HepG2 (cell line): ENCODE data around the gene DENND4B. TPM values are rescaled to one million over a fixed set of nuclear protein-coding genes. Genes with fewer than 3 reads are reported as not detected.

Experiments
- ESRRA ChIP-seq: sonication (generic); formaldehyde crosslinking; IDR thresholded peaks from 2 replicates; pipeline ENCODE4 v1.5.1; 2020; ENCODE audit warnings: mild to moderate bottlenecking, low read depth, missing genetic modification reagents
- KDM5A ChIP-seq: fragments of 200-600 bp; sonication (generic); IDR thresholded peaks from 2 replicates; pipeline ENCODE4 v1.7.0; 2018; ENCODE audit warnings: antibody characterized with exemption, mild to moderate bottlenecking, low read length, borderline replicate concordance
- KLF11 ChIP-seq: IDR thresholded peaks from 2 replicates; pipeline ENCODE4 v1.6.1; 2016; ENCODE audit warnings: missing compliant biosample characterization
- KLF12 ChIP-seq: sonication (generic); formaldehyde crosslinking; IDR thresholded peaks from 2 replicates; pipeline ENCODE4 v1.4.0; 2020; ENCODE audit warnings: missing genetic modification reagents, borderline replicate concordance
- KLF13 ChIP-seq: sonication (generic); formaldehyde crosslinking; IDR thresholded peaks from 2 replicates; pipeline ENCODE4 v1.4.0; 2020; ENCODE audit warnings: mild to moderate bottlenecking, missing genetic modification reagents
- NFRKB ChIP-seq: fragments of 450-650 bp; IDR thresholded peaks from 2 replicates; pipeline ENCODE4 v1.6.1; 2017
- NR2F1 ChIP-seq, 2 experiments: fragments of 450-650 bp in 1 of 2; formaldehyde crosslinking in 1 of 2; IDR thresholded peaks; 2 replicates each; pipeline versions ENCODE4 v1.5.0 to v1.6.1; 2016 to 2020; ENCODE audit warnings: mild to moderate bottlenecking in 1 of 2, missing compliant biosample characterization in 1 of 2, missing genetic modification reagents in 1 of 2, moderate library complexity in 1 of 2
- SCMH1 ChIP-seq: sonication (generic); formaldehyde crosslinking; IDR thresholded peaks from 2 replicates; pipeline ENCODE4 v1.9.0; 2021; ENCODE audit warnings: missing genetic modification reagents, mild to moderate bottlenecking, borderline replicate concordance
- SMC3 ChIP-seq: IDR thresholded peaks from 2 replicates; pipeline ENCODE4 v1.6.1; 2011; ENCODE audit warnings: low read length, improper control_type of control experiment
- ZFP36L2 ChIP-seq: sonication (generic); formaldehyde crosslinking; IDR thresholded peaks from 2 replicates; pipeline ENCODE4 v1.4.0; 2020; ENCODE audit warnings: missing genetic modification reagents
- ZFP62 ChIP-seq: sonication (generic); formaldehyde crosslinking; IDR thresholded peaks from 2 replicates; pipeline ENCODE4 v1.4.0; 2020; ENCODE audit warnings: missing genetic modification reagents
- ZKSCAN1 ChIP-seq: fragments of 150-350 bp; IDR thresholded peaks from 2 replicates; pipeline ENCODE4 v1.6.1; 2014; ENCODE audit warnings: low read length
- ZNF496 ChIP-seq: sonication (generic); formaldehyde crosslinking; IDR thresholded peaks from 2 replicates; pipeline ENCODE4 v1.8.1; 2023; ENCODE audit warnings: mild to moderate bottlenecking, moderate library complexity, missing genetic modification reagents; ENCODE audit not compliant: insufficient replicate concordance
- ZNF629 ChIP-seq: sonication (generic); formaldehyde crosslinking; conservative IDR thresholded peaks from 2 replicates; pipeline ENCODE4 v1.5.0; 2020; ENCODE audit warnings: missing genetic modification reagents
- ZNF780A ChIP-seq: sonication (generic); formaldehyde crosslinking; IDR thresholded peaks from 2 replicates; pipeline ENCODE4 v1.8.0; 2022; ENCODE audit warnings: mild to moderate bottlenecking, missing genetic modification reagents, moderate library complexity
- ZNF792 ChIP-seq: IDR thresholded peaks from 2 replicates; pipeline ENCODE4 v1.6.1; 2016
- polyA plus RNA-seq, 8 experiments: library from polyadenylated mRNA; depleted of rRNA in 3 of 8; stranded (reverse) in 7 of 8; unstranded in 1 of 8; fragments of >200 nt; fragmentation: Illumina TruSeq in 4 of 8; extraction: Trizol in 4 of 8; gene quantifications; 2 replicates each; pipeline versions ENCODE4 v1.2.1 to v1.2.3, GENCODE V29; 2011 to 2016; ENCODE audit warnings: low read depth in 4 of 8, missing spikeins in 1 of 8, mixed read lengths in 1 of 8; ENCODE audit not compliant: insufficient read depth in 1 of 8
- total RNA-seq, 5 experiments: library from RNA; depleted of rRNA; stranded (reverse); fragments of >200 nt; fragmentation: Illumina TruSeq; extraction: Trizol; gene quantifications; 2 replicates each; pipeline ENCODE4 v1.2.3, GENCODE V29; 2016; ENCODE audit warnings: low read depth in 1 of 5
- TF ChIP-seq, protein P1 (sequence below): fragments of 450-650 bp; IDR thresholded peaks from 2 replicates; pipeline ENCODE4 v1.6.1; 2017
- TF ChIP-seq, protein P2 (sequence below): IDR thresholded peaks from 2 replicates; pipeline ENCODE4 v1.6.1; 2016; ENCODE audit warnings: missing genetic modification reagents, missing compliant biosample characterization
- TF ChIP-seq, protein P3 (sequence below): sonication (generic); formaldehyde crosslinking; IDR thresholded peaks from 2 replicates; pipeline ENCODE4 v1.5.0; 2020; ENCODE audit warnings: mild to moderate bottlenecking, low read depth, missing genetic modification reagents, borderline replicate concordance
- TF ChIP-seq, protein P4 (sequence below): sonication (generic); formaldehyde crosslinking; conservative IDR thresholded peaks from 2 replicates; pipeline ENCODE4 v1.4.0; 2020; ENCODE audit warnings: missing genetic modification reagents
- TF ChIP-seq, protein P5 (sequence below): sonication (generic); formaldehyde crosslinking; IDR thresholded peaks from 2 replicates; pipeline ENCODE4 v1.4.0; 2020; ENCODE audit warnings: missing genetic modification reagents, borderline replicate concordance
- TF ChIP-seq, protein P6 (sequence below): sonication (generic); formaldehyde crosslinking; IDR thresholded peaks from 2 replicates; pipeline ENCODE4 v1.8.1; 2023; ENCODE audit warnings: mild to moderate bottlenecking, missing genetic modification reagents, borderline replicate concordance

The DENND4B gene
- total and polyA plus RNA-seq, 2 of the 13 experiments (the other 11 are each of a cell fraction or from before 2014, with no cell fraction given): 15.1 to 20.3 TPM

DNA sequence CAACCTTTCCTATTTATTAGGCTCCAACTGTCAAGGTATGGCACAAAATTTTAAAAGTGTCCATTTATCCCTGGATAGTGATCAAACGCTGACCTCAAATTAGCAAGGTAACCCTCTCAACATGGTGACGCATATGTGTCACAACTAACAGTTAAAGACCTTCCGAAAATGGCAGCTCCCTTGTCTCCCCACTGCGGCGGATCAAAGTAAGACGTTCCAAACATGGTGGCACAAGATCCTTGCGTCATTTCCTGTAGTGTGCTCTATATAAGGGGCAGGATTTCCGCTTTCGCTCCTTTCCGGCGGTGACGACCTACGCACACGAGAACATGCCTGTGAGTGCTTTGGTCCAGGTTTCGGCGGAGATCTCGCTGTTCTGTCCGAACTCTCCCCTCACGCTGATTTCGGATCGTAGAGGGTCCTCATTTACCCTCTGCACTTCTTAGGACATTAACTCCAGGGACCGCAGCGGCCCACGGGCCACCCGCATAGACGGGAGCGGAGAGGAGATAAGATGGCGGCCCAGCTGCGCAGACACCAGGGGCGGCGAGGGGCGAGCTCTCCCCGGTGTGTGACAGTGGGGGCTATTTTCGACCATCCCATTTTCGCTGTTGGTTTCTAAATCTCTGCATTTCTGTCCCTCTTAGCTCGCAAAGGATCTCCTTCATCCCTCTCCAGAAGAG, 44.1 kb upstream of the DENND4B start, which contains the start of gene RPS27 (continued):
- no peak for TF ChIP-seq KLF12 (CRISPR knock-in tag)
- TF ChIP-seq, protein P1, sequence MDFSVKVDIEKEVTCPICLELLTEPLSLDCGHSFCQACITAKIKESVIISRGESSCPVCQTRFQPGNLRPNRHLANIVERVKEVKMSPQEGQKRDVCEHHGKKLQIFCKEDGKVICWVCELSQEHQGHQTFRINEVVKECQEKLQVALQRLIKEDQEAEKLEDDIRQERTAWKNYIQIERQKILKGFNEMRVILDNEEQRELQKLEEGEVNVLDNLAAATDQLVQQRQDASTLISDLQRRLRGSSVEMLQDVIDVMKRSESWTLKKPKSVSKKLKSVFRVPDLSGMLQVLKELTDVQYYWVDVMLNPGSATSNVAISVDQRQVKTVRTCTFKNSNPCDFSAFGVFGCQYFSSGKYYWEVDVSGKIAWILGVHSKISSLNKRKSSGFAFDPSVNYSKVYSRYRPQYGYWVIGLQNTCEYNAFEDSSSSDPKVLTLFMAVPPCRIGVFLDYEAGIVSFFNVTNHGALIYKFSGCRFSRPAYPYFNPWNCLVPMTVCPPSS: no peak
- TF ChIP-seq ZNF629 (CRISPR knock-in tag): no peak
- no peak for TF ChIP-seq ZNF496 (CRISPR knock-in tag)
- TF ChIP-seq ZFP36L2: 0 out of 2 replicates have a peak, but pooled peaks have one; percentile 72
- peak; percentile 18; the same call in 1 of the 2 replicates for TF ChIP-seq ESRRA
- peak; percentile 90 for TF ChIP-seq KLF11
- TF ChIP-seq, protein P2, sequence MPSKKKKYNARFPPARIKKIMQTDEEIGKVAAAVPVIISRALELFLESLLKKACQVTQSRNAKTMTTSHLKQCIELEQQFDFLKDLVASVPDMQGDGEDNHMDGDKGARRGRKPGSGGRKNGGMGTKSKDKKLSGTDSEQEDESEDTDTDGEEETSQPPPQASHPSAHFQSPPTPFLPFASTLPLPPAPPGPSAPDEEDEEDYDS (CRISPR knock-in tag): peak; percentile 94
- TF ChIP-seq SMC3: no peak
- TF ChIP-seq, protein P3, sequence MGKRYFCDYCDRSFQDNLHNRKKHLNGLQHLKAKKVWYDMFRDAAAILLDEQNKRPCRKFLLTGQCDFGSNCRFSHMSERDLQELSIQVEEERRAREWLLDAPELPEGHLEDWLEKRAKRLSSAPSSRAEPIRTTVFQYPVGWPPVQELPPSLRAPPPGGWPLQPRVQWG (CRISPR knock-in tag): no peak
- TF ChIP-seq KDM5A: peak; percentile 66; the same call in 1 of the 2 replicates
- TF ChIP-seq ZKSCAN1: no peak
- TF ChIP-seq, protein P4, sequence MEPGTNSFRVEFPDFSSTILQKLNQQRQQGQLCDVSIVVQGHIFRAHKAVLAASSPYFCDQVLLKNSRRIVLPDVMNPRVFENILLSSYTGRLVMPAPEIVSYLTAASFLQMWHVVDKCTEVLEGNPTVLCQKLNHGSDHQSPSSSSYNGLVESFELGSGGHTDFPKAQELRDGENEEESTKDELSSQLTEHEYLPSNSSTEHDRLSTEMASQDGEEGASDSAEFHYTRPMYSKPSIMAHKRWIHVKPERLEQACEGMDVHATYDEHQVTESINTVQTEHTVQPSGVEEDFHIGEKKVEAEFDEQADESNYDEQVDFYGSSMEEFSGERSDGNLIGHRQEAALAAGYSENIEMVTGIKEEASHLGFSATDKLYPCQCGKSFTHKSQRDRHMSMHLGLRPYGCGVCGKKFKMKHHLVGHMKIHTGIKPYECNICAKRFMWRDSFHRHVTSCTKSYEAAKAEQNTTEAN (CRISPR knock-in tag): peak; percentile 69
- TF ChIP-seq, protein P5, sequence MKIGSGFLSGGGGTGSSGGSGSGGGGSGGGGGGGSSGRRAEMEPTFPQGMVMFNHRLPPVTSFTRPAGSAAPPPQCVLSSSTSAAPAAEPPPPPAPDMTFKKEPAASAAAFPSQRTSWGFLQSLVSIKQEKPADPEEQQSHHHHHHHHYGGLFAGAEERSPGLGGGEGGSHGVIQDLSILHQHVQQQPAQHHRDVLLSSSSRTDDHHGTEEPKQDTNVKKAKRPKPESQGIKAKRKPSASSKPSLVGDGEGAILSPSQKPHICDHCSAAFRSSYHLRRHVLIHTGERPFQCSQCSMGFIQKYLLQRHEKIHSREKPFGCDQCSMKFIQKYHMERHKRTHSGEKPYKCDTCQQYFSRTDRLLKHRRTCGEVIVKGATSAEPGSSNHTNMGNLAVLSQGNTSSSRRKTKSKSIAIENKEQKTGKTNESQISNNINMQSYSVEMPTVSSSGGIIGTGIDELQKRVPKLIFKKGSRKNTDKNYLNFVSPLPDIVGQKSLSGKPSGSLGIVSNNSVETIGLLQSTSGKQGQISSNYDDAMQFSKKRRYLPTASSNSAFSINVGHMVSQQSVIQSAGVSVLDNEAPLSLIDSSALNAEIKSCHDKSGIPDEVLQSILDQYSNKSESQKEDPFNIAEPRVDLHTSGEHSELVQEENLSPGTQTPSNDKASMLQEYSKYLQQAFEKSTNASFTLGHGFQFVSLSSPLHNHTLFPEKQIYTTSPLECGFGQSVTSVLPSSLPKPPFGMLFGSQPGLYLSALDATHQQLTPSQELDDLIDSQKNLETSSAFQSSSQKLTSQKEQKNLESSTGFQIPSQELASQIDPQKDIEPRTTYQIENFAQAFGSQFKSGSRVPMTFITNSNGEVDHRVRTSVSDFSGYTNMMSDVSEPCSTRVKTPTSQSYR (CRISPR knock-in tag): 0 out of 2 replicates have a peak, but pooled peaks have one; percentile 46
- TF ChIP-seq NFRKB: no peak; the same call in 1 of the 2 replicates
- no peak for TF ChIP-seq ZNF780A (CRISPR knock-in tag)
- TF ChIP-seq, protein P6, sequence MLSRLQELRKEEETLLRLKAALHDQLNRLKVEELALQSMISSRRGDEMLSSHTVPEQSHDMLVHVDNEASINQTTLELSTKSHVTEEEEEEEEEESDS (CRISPR knock-in tag): no peak
- TF ChIP-seq SCMH1 (CRISPR knock-in tag): no peak
- TF ChIP-seq NR2F1 (CRISPR knock-in tag; IDR thresholded peaks at IDR 0.05): peak in 1 of 2 experiments; percentile 27; a peak in 1 of 4 replicates
- no peak for TF ChIP-seq ZFP62 (CRISPR knock-in tag)
- no peak for TF ChIP-seq KLF13
- peak; percentile 68; the same call in 1 of the 2 replicates for TF ChIP-seq ZNF792 (CRISPR knock-in tag)
